IgD-negative memory B cell (primary cell): Measurements from ENCODE around the gene ATP8A1. TPM values are rescaled to one million over a fixed set of nuclear protein-coding genes. Genes with fewer than 3 reads are reported as not detected.

Experiments
- H3K27ac Mint-ChIP-seq, 3 donors: one replicate each; pipeline ENCODE4 v1.8.0; 2020 to 2022; ENCODE audit warnings: mild to moderate bottlenecking in 3 of 3, mixed read lengths in 3 of 3, moderate library complexity in 1 of 3
- H3K27me3 Mint-ChIP-seq: one replicate; pipeline ENCODE4 v1.8.0; 2021; ENCODE audit warnings: mixed read lengths
- H3K36me3 Mint-ChIP-seq: one replicate; pipeline ENCODE4 v1.8.0; 2020; ENCODE audit warnings: mild to moderate bottlenecking, mixed read lengths
- H3K4me1 Mint-ChIP-seq, 3 donors: one replicate each; pipeline ENCODE4 v1.8.0; 2020 to 2022; ENCODE audit warnings: mixed read lengths in 3 of 3, mild to moderate bottlenecking in 1 of 3
- H3K4me3 Mint-ChIP-seq, 4 donors: one replicate each; pipeline ENCODE4 v1.8.0; 2020 to 2022; ENCODE audit warnings: mild to moderate bottlenecking in 4 of 4, mixed read lengths in 4 of 4, moderate library complexity in 3 of 4
- H3K9me3 Mint-ChIP-seq, 3 donors: one replicate each; pipeline ENCODE4 v1.8.0; 2020 to 2021; ENCODE audit warnings: mixed read lengths in 3 of 3, mild to moderate bottlenecking in 1 of 3
- polyA plus RNA-seq: library from polyadenylated mRNA; unstranded; fragments of 300-500 nt; fragmentation: Illumina TruSeq; gene quantifications from one replicate; pipeline ENCODE4 v1.2.3, GENCODE V29; 2021

ATP8A1 gene
- polyA plus RNA-seq, 1 donor from 2014 or later: 15.0 TPM

- Mint-ChIP-seq H3K27ac (peak overlapping the region; percentile 75 to 88 (median 85)), H3K4me1 (peaks cover 63 to 95% (median 82%) of the 10 kb centered on the region in 3 donors), H3K4me3 (peak overlapping the region in 3 of 4 donors; percentile 47 to 76 (median 75)), H3K9me3 (no peaks in the 10 kb centered on the region), H3K36me3 (peaks cover 3% of the 10 kb centered on the region), H3K27me3 (peaks cover 2% of the 10 kb centered on the region)
These were observed 15.2 kb downstream of the ATP8A1 start for GRCh38 chr4:42641656-42642055.

GRCh38 chr4:42641161-42641560, 15.7 kb downstream of the ATP8A1 start:
- H3K27ac Mint-ChIP-seq: peak overlapping the region; percentile 29 to 89 (median 54)
- peak overlapping the region in 2 of 4 donors; percentile 63 to 74 for H3K4me3 Mint-ChIP-seq
- H3K36me3 Mint-ChIP-seq: peaks cover 3% of the 10 kb centered on the region
- H3K27me3 Mint-ChIP-seq: peaks cover 2% of the 10 kb centered on the region
- H3K9me3 Mint-ChIP-seq: no peaks in the 10 kb centered on the region
- peaks cover 68 to 95% (median 85%) of the 10 kb centered on the region in 3 donors for H3K4me1 Mint-ChIP-seq

GRCh38 chr4:42640613-42641012, 16.3 kb downstream of the ATP8A1 start:
- H3K4me3 Mint-ChIP-seq: peak overlapping the region in 2 of 4 donors; percentile 63 to 74
- no peaks in the 10 kb centered on the region for H3K9me3 Mint-ChIP-seq
- H3K27ac Mint-ChIP-seq: peak overlapping the region; percentile 29 to 89 (median 54)
- peaks cover 2% of the 10 kb centered on the region for H3K27me3 Mint-ChIP-seq
- H3K4me1 Mint-ChIP-seq: peaks cover 73 to 94% (median 83%) of the 10 kb centered on the region in 3 donors
- H3K36me3 Mint-ChIP-seq: peaks cover 3% of the 10 kb centered on the region

GRCh38 chr4:42638993-42639392, 17.9 kb downstream of the ATP8A1 start:
- no peaks in the 10 kb centered on the region for H3K36me3 Mint-ChIP-seq
- no peaks in the 10 kb centered on the region for H3K9me3 Mint-ChIP-seq
- peaks cover 2% of the 10 kb centered on the region for H3K27me3 Mint-ChIP-seq
- peak overlapping the region; percentile 65 to 86 (median 84) for H3K27ac Mint-ChIP-seq
- peak overlapping the region; percentile 64 to 79 (median 78) for H3K4me3 Mint-ChIP-seq
- peaks cover 69 to 90% (median 72%) of the 10 kb centered on the region in 3 donors for H3K4me1 Mint-ChIP-seq

GRCh38 chr4:42638321-42638720, 18.6 kb downstream of the ATP8A1 start:
- Mint-ChIP-seq H3K27me3 (no peaks in the 10 kb centered on the region), H3K4me3 (peak overlapping the region in 3 of 4 donors; percentile 53 to 78 (median 78)), H3K4me1 (peaks cover 70 to 90% (median 72%) of the 10 kb centered on the region in 3 donors), H3K27ac (peak overlapping the region; percentile 65 to 86 (median 84)), H3K9me3 (no peaks in the 10 kb centered on the region), H3K36me3 (no peaks in the 10 kb centered on the region)

- H3K27me3 Mint-ChIP-seq: no peaks in the 10 kb centered on the region
- H3K4me1 Mint-ChIP-seq: peaks cover 72 to 90% (median 75%) of the 10 kb centered on the region in 3 donors
These were observed 19.0 kb downstream of the ATP8A1 start for GRCh38 chr4:42637867-42638266.

GRCh38 chr4:42637104-42637503, 19.8 kb downstream of the ATP8A1 start:
- Mint-ChIP-seq H3K27me3 (no peaks in the 10 kb centered on the region), H3K4me1 (peaks cover 69 to 89% (median 72%) of the 10 kb centered on the region in 3 donors), H3K27ac (peak overlapping the region; percentile 2 to 88 (median 84)), H3K4me3 (peak overlapping the region in 2 of 4 donors; percentile 22 to 78), H3K9me3 (no peaks in the 10 kb centered on the region), H3K36me3 (no peaks in the 10 kb centered on the region)

More at GRCh38 chr4:42637867-42638266, 19.0 kb downstream of the ATP8A1 start:
- Mint-ChIP-seq H3K4me3 (peak overlapping the region in 3 of 4 donors; percentile 1 to 78 (median 53)), H3K27ac (peak overlapping the region; percentile 65 to 88 (median 84)), H3K36me3 (no peaks in the 10 kb centered on the region), H3K9me3 (no peaks in the 10 kb centered on the region)

- Mint-ChIP-seq H3K4me3 (peak overlapping the region in 2 of 4 donors; percentile 9 to 14), H3K36me3 (peaks cover under 1% of the 10 kb centered on the region), H3K27ac (peak overlapping the region in 2 of 3 donors; percentile 2 to 84), H3K9me3 (no peaks in the 10 kb centered on the region), H3K4me1 (peaks cover 67 to 89% (median 68%) of the 10 kb centered on the region in 3 donors), H3K27me3 (no peaks in the 10 kb centered on the region)
These were observed 20.3 kb downstream of the ATP8A1 start for GRCh38 chr4:42636645-42636949.

- Mint-ChIP-seq H3K36me3 (peaks cover 2% of the 10 kb centered on the region), H3K27me3 (no peaks in the 10 kb centered on the region), H3K27ac (peak overlapping the region; percentile 33 to 83 (median 73)), H3K4me1 (peaks cover 49 to 78% (median 58%) of the 10 kb centered on the region in 3 donors), H3K9me3 (no peaks in the 10 kb centered on the region), H3K4me3 (peak overlapping the region in 3 of 4 donors; percentile 25 to 85 (median 33))
These were observed 23.1 kb downstream of the ATP8A1 start for GRCh38 chr4:42633605-42634388.

GRCh38 chr4:42632653-42633382, 24.1 kb downstream of the ATP8A1 start:
- Mint-ChIP-seq H3K27ac (peak overlapping the region; percentile 33 to 83 (median 73)), H3K4me3 (peak overlapping the region; percentile 20 to 85 (median 29)), H3K36me3 (peaks cover 2% of the 10 kb centered on the region), H3K4me1 (peaks cover 45 to 78% (median 59%) of the 10 kb centered on the region in 3 donors), H3K9me3 (no peaks in the 10 kb centered on the region), H3K27me3 (no peaks in the 10 kb centered on the region)

- Mint-ChIP-seq H3K27ac (peak overlapping the region in 2 of 3 donors; percentile 16 to 73), H3K36me3 (peaks cover 2% of the 10 kb centered on the region), H3K27me3 (no peaks in the 10 kb centered on the region), H3K4me1 (peaks cover 49 to 79% (median 53%) of the 10 kb centered on the region in 3 donors), H3K9me3 (no peaks in the 10 kb centered on the region), H3K4me3 (no peak overlapping the region)
These were observed 26.0 kb downstream of the ATP8A1 start for GRCh38 chr4:42630908-42631307.

GRCh38 chr4:42628740-42629139, 28.2 kb downstream of the ATP8A1 start:
- H3K9me3 Mint-ChIP-seq: no peaks in the 10 kb centered on the region
- no peaks in the 10 kb centered on the region for H3K27me3 Mint-ChIP-seq
- peak overlapping the region; percentile 71 to 98 (median 72) for H3K27ac Mint-ChIP-seq
- peaks cover 5% of the 10 kb centered on the region for H3K36me3 Mint-ChIP-seq
- H3K4me3 Mint-ChIP-seq: peak overlapping the region; percentile 28 to 87 (median 74)
- peaks cover 49 to 78% (median 64%) of the 10 kb centered on the region in 3 donors for H3K4me1 Mint-ChIP-seq

- Mint-ChIP-seq H3K27me3 (no peaks in the 10 kb centered on the region), H3K4me3 (peak overlapping the region; percentile 28 to 87 (median 74)), H3K36me3 (peaks cover 6% of the 10 kb centered on the region), H3K9me3 (no peaks in the 10 kb centered on the region), H3K27ac (peak overlapping the region; percentile 71 to 98 (median 72)), H3K4me1 (peaks cover 48 to 74% (median 59%) of the 10 kb centered on the region in 3 donors)
These were observed 28.8 kb downstream of the ATP8A1 start for GRCh38 chr4:42627885-42628646.

GRCh38 chr4:42626629-42627146, 30.2 kb downstream of the ATP8A1 start:
- Mint-ChIP-seq H3K9me3 (no peaks in the 10 kb centered on the region), H3K4me1 (peaks cover 44 to 62% (median 49%) of the 10 kb centered on the region in 3 donors), H3K4me3 (peak overlapping the region; percentile 6 to 87 (median 40)), H3K36me3 (peaks cover 6% of the 10 kb centered on the region), H3K27me3 (no peaks in the 10 kb centered on the region), H3K27ac (peak overlapping the region; percentile 71 to 98 (median 72))
